IMR-90 (cell line): ENCODE data around the gene VIPR2. TPM values are rescaled to one million over a fixed set of nuclear protein-coding genes. Genes with fewer than 3 reads are reported as not detected.

ENCODE experiments used
- ATAC-seq: fragments of 200-7000 bp; cut with Tn5 transposase; 2 replicates; pipeline ENCODE4 v1.9.1; 2020; ENCODE audit warnings: low read depth, mild to moderate bottlenecking, moderate library complexity
- BruUV-seq: library from RNA; stranded (reverse); fragments of 400-500 nt; replicated peaks from 2 replicates; lab custom pipeline; 2021; lab: Mats Ljungman, UMichigan
- CTCF ChIA-PET: fragments of 300-600 bp; formaldehyde crosslinking; extraction: SDS; loops from one replicate; lab custom pipeline; 2021; ENCODE audit warnings: antibody characterized with exemption; lab: Yijun Ruan, JAX
- POLR2A ChIA-PET: fragments of 300-600 bp; sonication (Branson Sonifier 250); formaldehyde crosslinking; loops from one replicate; lab custom pipeline; 2022; ENCODE audit warnings: antibody characterized with exemption; ENCODE audit not compliant: unreplicated experiment; lab: Charles Lee
- DNase-seq: peaks from one replicate; pipeline ENCODE4 v3.0.0; 2013
- H2AFZ ChIP-seq: replicated peaks from 2 replicates; pipeline ENCODE3; 2013; ENCODE audit warnings: low read length, mild to moderate bottlenecking; ENCODE audit not compliant: poor library complexity
- H2AK5ac ChIP-seq: 2 replicates; pipeline ENCODE4 v1.6.1; 2013; ENCODE audit warnings: low read depth, low read length, inconsistent platforms
- H2AK9ac ChIP-seq: replicated peaks from 2 replicates; pipeline ENCODE3; 2013; ENCODE audit warnings: mild to moderate bottlenecking, low read depth, low read length, moderate library complexity; ENCODE audit not compliant: poor library complexity
- H2BK120ac ChIP-seq: 2 replicates; pipeline ENCODE4 v1.6.1; 2013; ENCODE audit warnings: low read depth, low read length, inconsistent platforms
- H2BK15ac ChIP-seq: 3 replicates; pipeline ENCODE4 v1.6.1; 2013; ENCODE audit warnings: low read depth, low read length, inconsistent platforms
- H2BK20ac ChIP-seq: 2 replicates; pipeline ENCODE4 v1.6.1; 2013; ENCODE audit warnings: low read depth, mild to moderate bottlenecking, inconsistent platforms, low read length, moderate library complexity
- H2BK5ac ChIP-seq: 2 replicates; pipeline ENCODE4 v1.6.1; 2013; ENCODE audit warnings: mild to moderate bottlenecking, low read depth, low read length, inconsistent platforms; ENCODE audit not compliant: poor library complexity, severe bottlenecking
- H3K14ac ChIP-seq: replicated peaks from 2 replicates; pipeline ENCODE4 v1.6.1; 2013; ENCODE audit warnings: low read depth, low read length, inconsistent platforms
- H3K18ac ChIP-seq: 2 replicates; pipeline ENCODE4 v1.6.1; 2013; ENCODE audit warnings: low read depth, low read length, control low read depth
- H3K23ac ChIP-seq: 2 replicates; pipeline ENCODE4 v1.6.1; 2013; ENCODE audit warnings: low read depth, low read length, inconsistent platforms
- H3K27ac ChIP-seq: 2 replicates; pipeline ENCODE4 v1.5.1; 2013; ENCODE audit warnings: mild to moderate bottlenecking, control low read depth, low read length; ENCODE audit not compliant: insufficient read depth
- H3K27me3 ChIP-seq: 2 replicates; pipeline ENCODE4 v1.6.1; 2013; ENCODE audit warnings: low read length; ENCODE audit not compliant: control insufficient read depth, insufficient read depth
- H3K36me3 ChIP-seq: 2 replicates; pipeline ENCODE4 v1.6.1; 2013; ENCODE audit warnings: low read length, mixed read lengths; ENCODE audit not compliant: control insufficient read depth, insufficient read depth
- H3K4ac ChIP-seq: 2 replicates; pipeline ENCODE4 v1.6.1; 2013; ENCODE audit warnings: low read depth, low read length, inconsistent platforms
- H3K4me1 ChIP-seq: 2 replicates; pipeline ENCODE4 v1.6.1; 2013; ENCODE audit warnings: low read length, mixed read lengths; ENCODE audit not compliant: control insufficient read depth, insufficient read depth
- H3K4me2 ChIP-seq: 2 replicates; pipeline ENCODE4 v1.6.1; 2013; ENCODE audit warnings: low read depth, mild to moderate bottlenecking, control low read depth, low read length, moderate library complexity
- H3K4me3 ChIP-seq: 2 replicates; pipeline ENCODE4 v1.5.1; 2013; ENCODE audit warnings: low read depth, mild to moderate bottlenecking, control low read depth, low read length, moderate library complexity; ENCODE audit not compliant: insufficient read depth
- H3K56ac ChIP-seq: 2 replicates; pipeline ENCODE4 v1.6.1; 2013; ENCODE audit warnings: low read length, inconsistent platforms; ENCODE audit not compliant: insufficient read depth; ENCODE audit errors: extremely low read depth
- H3K79me1 ChIP-seq, 2 experiments: 2 replicates each; pipeline ENCODE4 v1.6.1; 2013; ENCODE audit warnings: low read length in 2 of 2, inconsistent platforms in 1 of 2, low read depth in 1 of 2
- H3K9ac ChIP-seq: 2 replicates; pipeline ENCODE4 v1.6.1; 2013; ENCODE audit warnings: low read depth, low read length, control low read depth
- H3K9me1 ChIP-seq: 2 replicates; pipeline ENCODE4 v1.6.1; 2013; ENCODE audit warnings: low read length, inconsistent platforms; ENCODE audit not compliant: insufficient read depth
- H3K9me3 ChIP-seq: 2 replicates; pipeline ENCODE4 v1.6.1; 2013; ENCODE audit warnings: low read length; ENCODE audit not compliant: control insufficient read depth, insufficient read depth
- H4K20me1 ChIP-seq: 2 replicates; pipeline ENCODE4 v1.6.1; 2013; ENCODE audit warnings: low read length, inconsistent platforms; ENCODE audit not compliant: insufficient read depth
- H4K5ac ChIP-seq: 2 replicates; pipeline ENCODE4 v1.6.1; 2013; ENCODE audit warnings: mild to moderate bottlenecking, low read depth, low read length, control low read depth
- H4K8ac ChIP-seq, 2 experiments: 2 replicates each; pipeline ENCODE4 v1.6.1; 2013; ENCODE audit warnings: low read depth in 2 of 2, low read length in 2 of 2, control low read depth in 1 of 2, inconsistent platforms in 1 of 2
- H4K91ac ChIP-seq: 2 replicates; pipeline ENCODE4 v1.6.1; 2013; ENCODE audit warnings: low read depth, low read length, inconsistent platforms; ENCODE audit not compliant: insufficient read depth
- BHLHE40 ChIP-seq: fragments of 150-350 bp; IDR thresholded peaks from 2 replicates; pipeline ENCODE4 v1.6.1; 2016; ENCODE audit warnings: mild to moderate bottlenecking, low read depth, low read length
- CEBPB ChIP-seq: IDR thresholded peaks from 2 replicates; pipeline ENCODE4 v1.6.1; 2012; ENCODE audit warnings: low read depth, low read length, improper control_type of control experiment
- CHD1 ChIP-seq: IDR thresholded peaks from 2 replicates; pipeline ENCODE4 v1.6.1; 2012; ENCODE audit warnings: low read depth, low read length, improper control_type of control experiment
- CTCF ChIP-seq: conservative IDR thresholded peaks from 2 replicates; pipeline ENCODE4 v1.5.1; 2012; ENCODE audit warnings: mild to moderate bottlenecking, low read depth, low read length, improper control_type of control experiment
- ELK1 ChIP-seq: fragments of 150-350 bp; IDR thresholded peaks from 2 replicates; pipeline ENCODE4 v1.6.1; 2016; ENCODE audit warnings: low read depth, mild to moderate bottlenecking, low read length, moderate library complexity, borderline replicate concordance
- FOS ChIP-seq: fragments of 150-350 bp; IDR thresholded peaks from 2 replicates; pipeline ENCODE4 v1.6.1; 2016; ENCODE audit warnings: low read depth, low read length
- MAFK ChIP-seq: IDR thresholded peaks from 2 replicates; pipeline ENCODE4 v1.6.1; 2012; ENCODE audit warnings: low read depth, low read length, improper control_type of control experiment
- MAZ ChIP-seq: IDR thresholded peaks from 2 replicates; pipeline ENCODE4 v1.6.1; 2012; ENCODE audit warnings: low read depth, mild to moderate bottlenecking, low read length, improper control_type of control experiment, moderate library complexity, borderline replicate concordance
- MXI1 ChIP-seq: IDR thresholded peaks from 2 replicates; pipeline ENCODE4 v1.6.1; 2012; ENCODE audit warnings: low read depth, mild to moderate bottlenecking, low read length, moderate library complexity, borderline replicate concordance
- NFE2L2 ChIP-seq: fragments of 150-350 bp; IDR thresholded peaks from 2 replicates; pipeline ENCODE4 v1.6.1; 2016; ENCODE audit warnings: low read depth, mild to moderate bottlenecking, low read length
- POLR2A ChIP-seq: IDR thresholded peaks from 2 replicates; pipeline ENCODE4 v1.6.1; 2012; ENCODE audit warnings: mild to moderate bottlenecking, low read depth, low read length
- RAD21 ChIP-seq: IDR thresholded peaks from 2 replicates; pipeline ENCODE4 v1.6.1; 2012; ENCODE audit warnings: low read length, improper control_type of control experiment
- RCOR1 ChIP-seq: IDR thresholded peaks from 2 replicates; pipeline ENCODE4 v1.6.1; 2012; ENCODE audit warnings: mild to moderate bottlenecking, low read length, improper control_type of control experiment; ENCODE audit not compliant: insufficient replicate concordance
- RFX5 ChIP-seq: IDR thresholded peaks from 2 replicates; pipeline ENCODE4 v1.8.0; 2012; ENCODE audit warnings: low read depth, mild to moderate bottlenecking, low read length, moderate library complexity
- SMC3 ChIP-seq: fragments of 150-350 bp; IDR thresholded peaks from 2 replicates; pipeline ENCODE4 v1.6.1; 2016; ENCODE audit warnings: low read depth, mild to moderate bottlenecking, antibody characterized with exemption, low read length, moderate library complexity
- USF2 ChIP-seq: fragments of 150-350 bp; IDR thresholded peaks from 2 replicates; pipeline ENCODE4 v1.6.1; 2017; ENCODE audit warnings: mild to moderate bottlenecking, antibody characterized with exemption, low read length, low read depth
- WGBS, 2 experiments: methylation state at CpG; one replicate each; pipeline versions ENCODE4 v1.1.5 to v1.1.7; 2013; ENCODE audit warnings: missing lambda C conversion rate in 2 of 2; ENCODE audit not compliant: insufficient read length in 1 of 2; ENCODE audit errors: extremely low coverage in 2 of 2; 5-methylcytosine and 5-hydroxymethylcytosine counted together
- dilution Hi-C: fragments of 300-500 bp; cut with HindIII; formaldehyde crosslinking; loops from one replicate; pipeline ENCODE4 v1.14.3; 2018; ENCODE audit warnings: low sequenced_read_pairs; ENCODE audit not compliant: unreplicated experiment
- in situ Hi-C: fragments of 300-500 bp; cut with MboI; formaldehyde crosslinking; loops from 3 replicates; pipeline ENCODE4 v1.14.3; 2019; ENCODE audit warnings: low sequenced_read_pairs, inconsistent platforms, mixed read lengths
- intact Hi-C: fragments of 100-400 bp; cut with micrococcal nuclease; formaldehyde crosslinking; loops from 2 replicates; pipeline ENCODE4 v1.10.0; 2022
- polyA plus RNA-seq, 3 experiments: library from polyadenylated mRNA; depleted of rRNA; stranded (reverse); fragments of >200 nt; gene quantifications; 2 replicates each; pipeline ENCODE4 v1.2.3, GENCODE V29; 2012; ENCODE audit warnings: low replicate concordance in 1 of 3
- total RNA-seq: library from RNA; depleted of rRNA; stranded (reverse); fragments of >200 nt; gene quantifications from 2 replicates; pipeline ENCODE4 v1.2.3, GENCODE V29; 2012

Gene VIPR2
- total and polyA plus RNA-seq, 2 of the 4 experiments (the other 2 are of a cell fraction), result not detected

DNA sequence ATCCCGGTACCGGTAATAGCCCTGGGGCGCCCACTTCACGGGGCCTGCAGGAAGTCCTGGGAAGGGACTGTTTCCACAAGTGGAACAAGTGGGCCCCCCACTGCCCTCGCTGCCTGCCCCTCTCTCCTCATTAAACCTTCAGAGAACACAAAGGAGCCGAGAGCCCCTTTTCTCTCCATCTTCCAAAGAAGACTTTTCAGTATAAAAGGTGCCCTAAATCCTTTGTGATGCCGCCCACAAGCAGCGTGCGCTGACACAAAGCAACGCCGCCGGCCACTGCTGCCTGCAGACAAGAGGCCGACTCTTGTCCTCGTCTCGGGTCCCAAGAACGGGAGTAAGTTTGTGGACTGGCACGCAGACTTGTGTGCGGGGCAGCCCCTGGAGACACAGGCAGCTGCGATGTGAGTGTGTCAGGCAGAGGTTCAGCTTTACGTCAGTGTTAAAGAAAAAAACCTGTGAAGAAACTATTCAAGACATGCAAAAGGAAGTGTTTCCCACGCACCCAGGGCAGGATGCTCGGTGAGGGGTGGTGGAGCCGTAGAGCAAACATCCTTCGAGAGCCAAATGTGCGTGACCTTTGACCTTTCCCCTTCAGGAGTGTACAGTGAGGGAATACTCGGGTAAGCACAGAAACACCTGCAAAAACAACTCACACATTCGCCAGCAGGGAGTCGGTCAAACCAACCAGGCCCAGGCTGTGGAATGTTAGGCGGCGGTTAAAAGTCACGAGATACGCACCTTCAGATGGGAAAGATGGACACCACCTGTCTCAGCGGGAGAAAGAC is 118.2 kb downstream of the VIPR2 start:
- H3K4ac ChIP-seq, result no peak overlapping the region
- H2AFZ ChIP-seq, result no peak overlapping the region
- no peak overlapping the region for H2BK15ac ChIP-seq
- H3K27ac ChIP-seq, result no peak overlapping the region
- BruUV-seq, result no TSS peak
- no peak overlapping the region for H3K18ac ChIP-seq
- no peak overlapping the region for H3K23ac ChIP-seq
- H4K8ac ChIP-seq, result no peak overlapping the region
- CTCF ChIA-PET, result no interaction called here
- H3K56ac ChIP-seq, result no peak overlapping the region
- H2AK9ac ChIP-seq, result no peak overlapping the region
- H4K20me1 ChIP-seq, result no peaks in the 10 kb centered on the region
- no peak overlapping the region for H2BK120ac ChIP-seq
- no peaks in the 10 kb centered on the region; the same call in 1 of the 2 replicates for H3K4me1 ChIP-seq
- H2BK20ac ChIP-seq, result no peak overlapping the region
- no peak overlapping the region for H3K4me3 ChIP-seq
- DNase-seq (no peak), ATAC-seq (no peak)
- H2AK5ac ChIP-seq, result no peak overlapping the region
- TF ChIP-seq CEBPB, result no peak
- TF ChIP-seq MXI1, result no peak
- no peak for TF ChIP-seq POLR2A
- TF ChIP-seq CHD1, result no peak
- TF ChIP-seq RFX5, result no peak
- TF ChIP-seq MAZ, result no peak
- no peak for TF ChIP-seq RCOR1
- TF ChIP-seq BHLHE40, result no peak
- TF ChIP-seq RAD21, result no peak
- TF ChIP-seq ELK1, result no peak
- no peak for TF ChIP-seq CTCF
- TF ChIP-seq FOS, result no peak
- no peak for TF ChIP-seq MAFK
- no peak for TF ChIP-seq NFE2L2
- no peak for TF ChIP-seq SMC3
- no peak for TF ChIP-seq USF2
- 45% methylated on average over 14 of the region's 33 CpGs; no CpG with 5 or more reads in 1 of the 2 experiments for WGBS, 2 experiments
- intact Hi-C loops, result no loop called here
- H2BK5ac ChIP-seq, result no peak overlapping the region
- no peak overlapping the region for H3K9ac ChIP-seq
- no peak overlapping the region for H3K14ac ChIP-seq
- peaks cover 14% of the 10 kb centered on the region for H3K9me3 ChIP-seq
- dilution Hi-C loops, result no loop called here
- H3K36me3 ChIP-seq, result no peaks in the 10 kb centered on the region
- H3K27me3 ChIP-seq, result no peaks in the 10 kb centered on the region
- no peaks in the 10 kb centered on the region for H3K9me1 ChIP-seq
- H3K79me1 ChIP-seq, result no peaks in the 10 kb centered on the region
- no peak overlapping the region for H4K91ac ChIP-seq
- no peak overlapping the region for H4K5ac ChIP-seq
- POLR2A ChIA-PET, result no interaction called here
- in situ Hi-C loops, result no loop called here
- H3K4me2 ChIP-seq, result no peak overlapping the region
